ENCODE measurements around the gene NUDT16L1.

Gene NUDT16L1

GRCh38 chr16:4684058-4684715 lies 9.2 kb upstream of the NUDT16L1 start:
- no peaks in the 10 kb centered on the region for H3K27me3 ChIP-seq (ENCODE audit: insufficient read depth, low read length, poor library complexity)
- no peak overlapping the region for H3K9ac ChIP-seq (ENCODE audit: low read depth, low read length)
- H2AFZ ChIP-seq (ENCODE audit: low read depth, low read length): no peak overlapping the region
- no peaks in the 10 kb centered on the region for H3K9me3 ChIP-seq (ENCODE audit: insufficient read depth, low read length, severe bottlenecking)
- H3K4me1 ChIP-seq (ENCODE audit: insufficient read depth, low read length): no peaks in the 10 kb centered on the region
- DNase-seq (no peak), ATAC-seq (ENCODE audit: insufficient read depth, low read depth) (no peak)
- H3K4me3 ChIP-seq (ENCODE audit: low read depth in 1 of 2, low read length in 2 of 2): no peak overlapping the region
- peaks cover 4% of the 10 kb centered on the region for H4K20me1 ChIP-seq (ENCODE audit: insufficient read depth, low read length)
- H3K27ac ChIP-seq (ENCODE audit: low read length): no peak overlapping the region
- H3K4me2 ChIP-seq (ENCODE audit: insufficient read depth, low read length): no peak overlapping the region
- peaks cover 66% of the 10 kb centered on the region for H3K36me3 ChIP-seq (ENCODE audit: insufficient read depth, low read length)
- TF ChIP-seq EZH2 (IDR thresholded peaks at IDR 0.05; ENCODE audit: borderline replicate concordance, low read depth, low read length, severe bottlenecking) (no peak), CTCF (IDR thresholded peaks at IDR 0.05; ENCODE audit: borderline replicate concordance, extremely low read depth, low read length, poor library complexity, severe bottlenecking) (no peak)
- H3K79me2 ChIP-seq (ENCODE audit: insufficient read depth, low read length): no peaks in the 10 kb centered on the region

GRCh38 chr16:4684763-4685162 lies 8.6 kb upstream of the NUDT16L1 start:
- no peak for ATAC-seq (ENCODE audit: insufficient read depth, low read depth)
- H3K36me3 ChIP-seq (ENCODE audit: insufficient read depth, low read length): peaks cover 65% of the 10 kb centered on the region

GRCh38 chr16:4685292-4685691 lies 8.1 kb upstream of the NUDT16L1 start:
- Histone ChIP-seq H3K36me3 (ENCODE audit: insufficient read depth, low read length) (peaks cover 63% of the 10 kb centered on the region), H3K27me3 (ENCODE audit: insufficient read depth, low read length, poor library complexity) (no peaks in the 10 kb centered on the region), H3K4me2 (ENCODE audit: insufficient read depth, low read length) (no peak overlapping the region), H3K9ac (ENCODE audit: low read depth, low read length) (no peak overlapping the region), H2AFZ (ENCODE audit: low read depth, low read length) (no peak overlapping the region), H3K4me3 (ENCODE audit: low read depth in 1 of 2, low read length in 2 of 2) (no peak overlapping the region), H3K27ac (ENCODE audit: low read length) (no peak overlapping the region), H4K20me1 (ENCODE audit: insufficient read depth, low read length) (peaks cover 4% of the 10 kb centered on the region), H3K4me1 (ENCODE audit: insufficient read depth, low read length) (no peaks in the 10 kb centered on the region), H3K9me3 (ENCODE audit: insufficient read depth, low read length, severe bottlenecking) (no peaks in the 10 kb centered on the region), H3K79me2 (ENCODE audit: insufficient read depth, low read length) (no peaks in the 10 kb centered on the region)
- TF ChIP-seq CTCF (IDR thresholded peaks at IDR 0.05; ENCODE audit: borderline replicate concordance, extremely low read depth, low read length, poor library complexity, severe bottlenecking): no peak
- TF ChIP-seq EZH2 (IDR thresholded peaks at IDR 0.05; ENCODE audit: borderline replicate concordance, low read depth, low read length, severe bottlenecking): no peak
- DNase-seq (no peak), ATAC-seq (ENCODE audit: insufficient read depth, low read depth) (no peak)

More at GRCh38 chr16:4684763-4685162, 8.6 kb upstream of the NUDT16L1 start:
- no peak overlapping the region for H3K4me2 ChIP-seq (ENCODE audit: insufficient read depth, low read length)
- H2AFZ ChIP-seq (ENCODE audit: low read depth, low read length): no peak overlapping the region
- no peak overlapping the region for H3K4me3 ChIP-seq (ENCODE audit: low read depth in 1 of 2, low read length in 2 of 2)
- no peaks in the 10 kb centered on the region for H3K9me3 ChIP-seq (ENCODE audit: insufficient read depth, low read length, severe bottlenecking)
- DNase-seq: no peak
- no peaks in the 10 kb centered on the region for H3K4me1 ChIP-seq (ENCODE audit: insufficient read depth, low read length)
- H3K27ac ChIP-seq (ENCODE audit: low read length): no peak overlapping the region
- no peak for TF ChIP-seq EZH2 (IDR thresholded peaks at IDR 0.05; ENCODE audit: borderline replicate concordance, low read depth, low read length, severe bottlenecking)
- TF ChIP-seq CTCF (IDR thresholded peaks at IDR 0.05; ENCODE audit: borderline replicate concordance, extremely low read depth, low read length, poor library complexity, severe bottlenecking): no peak
- H4K20me1 ChIP-seq (ENCODE audit: insufficient read depth, low read length): peaks cover 4% of the 10 kb centered on the region
- no peaks in the 10 kb centered on the region for H3K79me2 ChIP-seq (ENCODE audit: insufficient read depth, low read length)
- no peak overlapping the region for H3K9ac ChIP-seq (ENCODE audit: low read depth, low read length)
- H3K27me3 ChIP-seq (ENCODE audit: insufficient read depth, low read length, poor library complexity): no peaks in the 10 kb centered on the region

All from DND-41 (cell line).